ENCODE measurements around the gene CITED1. TPM values are rescaled to one million over a fixed set of nuclear protein-coding genes. Genes with fewer than 3 reads are reported as not detected.

CITED1 gene
- total and polyA plus RNA-seq, 7 experiments from 2014 or later = 1.5 TPM; not detected in 6

GRCh38 chrX:72282302-72282701 lies 23.4 kb downstream of the CITED1 start:
- no peak overlapping the region for H3K4me3 ChIP-seq (ENCODE audit: low read length)
- H3K9me3 ChIP-seq (ENCODE audit: control insufficient read depth in 2 of 3, low read length in 3 of 3) = no peaks in the 10 kb centered on the region
- no peak for DNase-seq
- no peaks in the 10 kb centered on the region for H3K4me1 ChIP-seq (ENCODE audit: control insufficient read depth in 2 of 2, insufficient read depth in 2 of 2, low read length in 2 of 2)
- no peak overlapping the region for H3K27ac ChIP-seq (ENCODE audit: low read depth, low read length)
- H3K9me3 Mint-ChIP-seq = no peaks in the 10 kb centered on the region
- peaks cover 0 to 4% (median 0%) of the 10 kb centered on the region in 7 donors for H3K4me1 Mint-ChIP-seq
- no peaks in the 10 kb centered on the region for H3K36me3 ChIP-seq (ENCODE audit: control insufficient read depth in 2 of 3, insufficient read depth in 3 of 3, low read length in 3 of 3)
- intact Hi-C loops (cut with micrococcal nuclease) = no loop called here
- ChIA-PET POLR2A (no interaction called here), CTCF (no interaction called here)
- H3K27me3 ChIP-seq (ENCODE audit: control insufficient read depth in 2 of 2, insufficient read depth in 2 of 2, low read length in 2 of 2) = no peaks in the 10 kb centered on the region
- no peaks in the 10 kb centered on the region for H3K36me3 Mint-ChIP-seq
- no peak for ATAC-seq
- H3K27me3 Mint-ChIP-seq = peaks cover 0 to 22% (median 0%) of the 10 kb centered on the region in 5 donors
- no peak overlapping the region for H3K4me3 Mint-ChIP-seq
- H3K27ac Mint-ChIP-seq = no peak overlapping the region

DNA sequence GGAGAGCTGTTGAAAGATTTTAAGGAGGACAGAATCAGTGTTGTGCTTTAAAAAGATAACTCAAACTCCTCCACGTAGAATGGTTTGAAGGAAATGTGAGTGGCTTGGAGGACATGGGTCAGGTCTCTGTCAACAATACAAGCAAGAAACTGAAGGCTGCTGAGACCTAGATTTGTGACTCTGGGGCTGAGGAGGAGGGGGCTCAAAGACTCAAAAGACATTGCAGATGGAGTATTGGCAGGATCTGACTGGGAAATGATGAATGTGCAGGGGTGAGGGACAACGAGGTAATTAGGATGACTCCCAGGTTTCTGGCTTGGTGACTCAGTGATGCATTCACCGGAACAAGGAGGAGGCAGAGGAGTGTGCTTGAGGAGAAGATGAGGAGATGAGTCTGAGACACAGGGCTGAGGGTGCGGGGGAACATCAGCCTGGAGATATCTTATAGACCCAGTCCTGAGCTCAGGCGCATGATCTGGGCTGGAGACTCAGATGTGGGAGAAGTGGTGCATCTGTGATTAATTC lies 25.3 kb downstream of the CITED1 start:
- Mint-ChIP-seq H3K9me3 (no peaks in the 10 kb centered on the region), H3K4me1 (peaks cover 0 to 12% (median 8%) of the 10 kb centered on the region in 7 donors), H3K4me3 (no peak overlapping the region), H3K27ac (no peak overlapping the region), H3K27me3 (peaks cover 0 to 22% (median 0%) of the 10 kb centered on the region in 5 donors), H3K36me3 (peaks cover 0 to 7% (median 5%) of the 10 kb centered on the region in 5 donors)
- ATAC-seq (no peak), DNase-seq (no peak)
- Histone ChIP-seq H3K36me3 (ENCODE audit: control insufficient read depth in 2 of 3, insufficient read depth in 3 of 3, low read length in 3 of 3) (peaks cover 0 to 6% (median 3%) of the 10 kb centered on the region in 3 experiments), H3K27me3 (ENCODE audit: control insufficient read depth in 2 of 2, insufficient read depth in 2 of 2, low read length in 2 of 2) (no peaks in the 10 kb centered on the region), H3K9me3 (ENCODE audit: control insufficient read depth in 2 of 3, low read length in 3 of 3) (no peaks in the 10 kb centered on the region), H3K27ac (ENCODE audit: low read depth, low read length) (no peak overlapping the region), H3K4me3 (ENCODE audit: low read length) (no peak overlapping the region), H3K4me1 (ENCODE audit: control insufficient read depth in 2 of 2, insufficient read depth in 2 of 2, low read length in 2 of 2) (peaks cover 6 to 7% of the 10 kb centered on the region in 2 donors)
- intact Hi-C loops (cut with micrococcal nuclease) = no loop called here
- CTCF ChIA-PET = no interaction called here
- POLR2A ChIA-PET = no interaction called here

DNA sequence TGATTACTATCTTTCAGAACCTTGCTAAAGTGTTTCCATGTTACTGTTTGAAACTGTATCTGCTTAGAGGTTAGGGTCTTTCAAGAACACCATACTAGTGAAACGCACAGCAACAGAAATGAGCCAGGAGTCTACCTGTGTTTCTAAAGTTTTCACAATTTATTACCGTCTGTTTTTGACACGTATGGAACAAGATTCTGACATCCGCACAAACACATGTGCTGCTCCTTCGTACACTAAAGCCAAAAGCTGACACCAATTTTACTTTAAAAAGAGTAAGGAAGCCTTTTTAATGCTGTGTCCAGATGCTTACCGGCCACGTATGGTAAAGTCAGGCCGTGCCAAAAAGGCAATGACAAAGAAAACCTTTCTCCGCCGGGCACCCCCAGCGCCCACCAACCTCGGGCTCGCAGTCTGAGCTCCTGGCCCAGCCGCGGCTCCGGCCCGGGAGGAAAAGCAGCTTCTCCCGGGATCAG lies 29.2 kb downstream of the CITED1 start:
- peaks cover 0 to 12% (median 0%) of the 10 kb centered on the region in 5 donors for H3K27me3 Mint-ChIP-seq
- peaks cover 0 to 41% (median 31%) of the 10 kb centered on the region in 5 donors for H3K36me3 Mint-ChIP-seq
- CTCF ChIA-PET = interaction anchor here (0.9 to 1.1 kb wide), 3 partner anchors 15 to 95 kb away, joined by 3 to 4 read pairs (median 3); partner anchors contain the start of genes ERCC6L and PIN4

DNA sequence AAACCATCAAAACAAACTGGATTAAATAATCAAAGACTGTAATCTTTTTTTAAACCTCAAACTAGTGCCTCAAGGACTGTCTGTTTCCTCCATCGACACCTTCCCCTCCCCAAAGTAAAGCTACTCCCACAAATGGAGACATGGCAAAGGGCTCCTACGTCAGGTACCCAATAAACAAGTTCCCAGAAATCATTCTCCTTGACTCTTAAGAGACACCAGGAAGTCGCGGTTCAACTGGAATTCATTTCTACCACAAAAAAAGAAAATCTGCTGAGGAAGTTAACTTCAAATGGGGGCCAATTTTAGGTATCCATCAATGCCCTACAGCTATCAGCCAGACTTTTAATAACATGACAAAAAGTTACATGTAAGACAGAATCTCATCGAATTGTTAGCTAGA lies 31.2 kb downstream of the CITED1 start:
- Histone ChIP-seq H3K4me1 (ENCODE audit: control insufficient read depth in 2 of 2, insufficient read depth in 2 of 2, low read length in 2 of 2) (peaks cover 16 to 30% of the 10 kb centered on the region in 2 donors), H3K27me3 (ENCODE audit: control insufficient read depth in 2 of 2, insufficient read depth in 2 of 2, low read length in 2 of 2) (no peaks in the 10 kb centered on the region), H3K27ac (ENCODE audit: low read depth, low read length) (peak overlapping the region; percentile 91), H3K4me3 (ENCODE audit: low read length) (no peak overlapping the region), H3K9me3 (ENCODE audit: control insufficient read depth in 2 of 3, low read length in 3 of 3) (no peaks in the 10 kb centered on the region), H3K36me3 (ENCODE audit: control insufficient read depth in 2 of 3, insufficient read depth in 3 of 3, low read length in 3 of 3) (peaks cover 15 to 57% (median 17%) of the 10 kb centered on the region in 3 experiments)
- intact Hi-C loops (cut with micrococcal nuclease) = loop anchor here (10.0 kb wide), 5 partner anchors 90 to 1670 kb away; partner anchors contain the start of genes PIN4 (in 1 of the 2) and SNX12 (in 1 of the 2)
- peaks cover 0 to 5% (median 0%) of the 10 kb centered on the region in 5 donors for H3K27me3 Mint-ChIP-seq
- peaks cover 13 to 58% (median 39%) of the 10 kb centered on the region in 7 donors for H3K4me1 Mint-ChIP-seq
- DNase-seq (no peak), ATAC-seq (no peak)
- H3K4me3 Mint-ChIP-seq = peak overlapping the region; percentile 46 to 90 (median 82)
- H3K9me3 Mint-ChIP-seq = no peaks in the 10 kb centered on the region
- POLR2A ChIA-PET = no interaction called here
- CTCF ChIA-PET = interaction anchor here (0.9 kb wide), 1 partner anchor 1142 kb away, joined by 3 read pairs; no protein-coding TSS in a partner anchor
- H3K36me3 Mint-ChIP-seq = peaks cover 0 to 44% (median 33%) of the 10 kb centered on the region in 5 donors
- H3K27ac Mint-ChIP-seq = peak overlapping the region; percentile 45 to 96 (median 78)

More for the DNA sequence above, 29.2 kb downstream of the CITED1 start:
- Histone ChIP-seq H3K9me3 (ENCODE audit: control insufficient read depth in 2 of 3, low read length in 3 of 3) (no peaks in the 10 kb centered on the region), H3K4me1 (ENCODE audit: control insufficient read depth in 2 of 2, insufficient read depth in 2 of 2, low read length in 2 of 2) (peaks cover 16 to 30% of the 10 kb centered on the region in 2 donors), H3K27ac (ENCODE audit: low read depth, low read length) (peak overlapping the region; percentile 91), H3K27me3 (ENCODE audit: control insufficient read depth in 2 of 2, insufficient read depth in 2 of 2, low read length in 2 of 2) (no peaks in the 10 kb centered on the region), H3K4me3 (ENCODE audit: low read length) (peak overlapping the region; percentile 70), H3K36me3 (ENCODE audit: control insufficient read depth in 2 of 3, insufficient read depth in 3 of 3, low read length in 3 of 3) (peaks cover 15 to 44% (median 17%) of the 10 kb centered on the region in 3 experiments)
- Mint-ChIP-seq H3K4me3 (peak overlapping the region; percentile 74 to 92 (median 87)), H3K4me1 (peaks cover 13 to 47% (median 37%) of the 10 kb centered on the region in 7 donors), H3K27ac (peak overlapping the region; percentile 78 to 96 (median 92)), H3K9me3 (no peaks in the 10 kb centered on the region)
- intact Hi-C loops (cut with micrococcal nuclease) = loop anchor here (2.0 to 10.0 kb wide), 10 partner anchors 38 to 1668 kb away; partner anchors contain the start of genes CHIC1 (in 1 of the 2), ERCC6L (in 1 of the 2), HDAC8 (in 1 of the 2) and PIN4 (in 1 of the 2)
- POLR2A ChIA-PET = interaction anchor here (0.8 to 1.6 kb wide), 8 partner anchors 9 to 1668 kb away, joined by 3 to 12 read pairs (median 6); partner anchors contain the start of genes ERCC6L and PIN4
- ATAC-seq = peak; percentile 3
- DNase-seq = peak in 1 of 9 donors; percentile 6

DNA sequence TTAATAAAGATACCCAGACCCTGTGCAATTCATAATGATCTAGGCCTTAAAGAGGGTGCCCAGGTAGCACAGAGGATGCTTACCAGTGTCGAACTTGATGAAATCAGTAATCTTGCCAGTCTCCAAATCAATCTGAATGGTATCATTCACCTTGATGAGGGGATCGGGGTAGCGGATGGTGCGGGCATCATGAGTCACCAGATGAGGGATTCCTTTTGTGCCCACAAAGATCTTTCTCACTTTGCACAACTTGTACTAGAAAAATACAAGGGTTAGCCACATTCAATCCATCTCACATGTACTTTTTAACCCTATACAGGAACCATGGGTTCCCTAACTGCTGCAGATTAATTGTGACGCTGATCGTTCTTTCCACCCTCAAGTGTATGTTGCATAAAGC lies 32.0 kb downstream of the CITED1 start:
- Histone ChIP-seq H3K9me3 (ENCODE audit: control insufficient read depth in 2 of 3, low read length in 3 of 3) (no peaks in the 10 kb centered on the region), H3K4me1 (ENCODE audit: control insufficient read depth in 2 of 2, insufficient read depth in 2 of 2, low read length in 2 of 2) (peaks cover 16 to 30% of the 10 kb centered on the region in 2 donors), H3K27ac (ENCODE audit: low read depth, low read length) (peak overlapping the region; percentile 91), H3K36me3 (ENCODE audit: control insufficient read depth in 2 of 3, insufficient read depth in 3 of 3, low read length in 3 of 3) (peaks cover 15 to 63% (median 17%) of the 10 kb centered on the region in 3 experiments), H3K27me3 (ENCODE audit: control insufficient read depth in 2 of 2, insufficient read depth in 2 of 2, low read length in 2 of 2) (no peaks in the 10 kb centered on the region), H3K4me3 (ENCODE audit: low read length) (no peak overlapping the region)
- POLR2A ChIA-PET = no interaction called here
- intact Hi-C loops (cut with micrococcal nuclease) = loop anchor here (10.0 kb wide), 5 partner anchors 89 to 1671 kb away; partner anchors contain the start of genes PIN4 (in 1 of the 2) and SNX12 (in 1 of the 2)
- Mint-ChIP-seq H3K4me3 (peak overlapping the region in 3 of 10 donors; percentile 74 to 85 (median 82)), H3K4me1 (peaks cover 13 to 58% (median 39%) of the 10 kb centered on the region in 7 donors), H3K36me3 (peaks cover 0 to 51% (median 33%) of the 10 kb centered on the region in 5 donors), H3K27me3 (no peaks in the 10 kb centered on the region), H3K27ac (peak overlapping the region; percentile 2 to 92 (median 60)), H3K9me3 (no peaks in the 10 kb centered on the region)
- DNase-seq (no peak), ATAC-seq (no peak)
- CTCF ChIA-PET = no interaction called here

GRCh38 chrX:72272868-72273267 lies 32.8 kb downstream of the CITED1 start:
- peaks cover 0 to 57% (median 34%) of the 10 kb centered on the region in 5 donors for H3K36me3 Mint-ChIP-seq
- Histone ChIP-seq H3K27me3 (ENCODE audit: control insufficient read depth in 2 of 2, insufficient read depth in 2 of 2, low read length in 2 of 2) (no peaks in the 10 kb centered on the region), H3K4me1 (ENCODE audit: control insufficient read depth in 2 of 2, insufficient read depth in 2 of 2, low read length in 2 of 2) (peaks cover 16 to 30% of the 10 kb centered on the region in 2 donors), H3K27ac (ENCODE audit: low read depth, low read length) (no peak overlapping the region), H3K4me3 (ENCODE audit: low read length) (no peak overlapping the region), H3K36me3 (ENCODE audit: control insufficient read depth in 2 of 3, insufficient read depth in 3 of 3, low read length in 3 of 3) (peaks cover 15 to 69% (median 17%) of the 10 kb centered on the region in 3 experiments), H3K9me3 (ENCODE audit: control insufficient read depth in 2 of 3, low read length in 3 of 3) (no peaks in the 10 kb centered on the region)
- H3K27ac Mint-ChIP-seq = peak overlapping the region in 4 of 9 donors; percentile 15 to 65 (median 46)
- intact Hi-C loops (cut with micrococcal nuclease) = loop anchor here (10.0 kb wide), 5 partner anchors 88 to 1672 kb away; partner anchors contain the start of genes PIN4 (in 1 of the 2) and SNX12 (in 1 of the 2)
- no peak overlapping the region for H3K4me3 Mint-ChIP-seq
- peaks cover 13 to 55% (median 39%) of the 10 kb centered on the region in 7 donors for H3K4me1 Mint-ChIP-seq
- no peaks in the 10 kb centered on the region for H3K27me3 Mint-ChIP-seq
- ATAC-seq (no peak), DNase-seq (no peak)
- H3K9me3 Mint-ChIP-seq = no peaks in the 10 kb centered on the region
- ChIA-PET CTCF (no interaction called here), POLR2A (no interaction called here)
